ENCODE data around the gene SLC9B2.

SLC9B2 gene

GRCh38 chr4:103118166-103118565, 41.6 kb upstream of the SLC9B2 start:
- H3K36me3 ChIP-seq (ENCODE audit: insufficient read depth, low read length): peaks cover 71% of the 10 kb centered on the region
- H3K9ac ChIP-seq (ENCODE audit: low read depth, low read length): no peak overlapping the region
- no peaks in the 10 kb centered on the region for H3K79me2 ChIP-seq (ENCODE audit: insufficient read depth, low read length)
- no peaks in the 10 kb centered on the region for H3K9me3 ChIP-seq (ENCODE audit: insufficient read depth, low read length, severe bottlenecking)
- no peaks in the 10 kb centered on the region for H3K27me3 ChIP-seq (ENCODE audit: insufficient read depth, low read length, poor library complexity)
- no peak for ATAC-seq (ENCODE audit: insufficient read depth, low read depth)
- H2AFZ ChIP-seq (ENCODE audit: low read depth, low read length): no peak overlapping the region
- H3K4me3 ChIP-seq (ENCODE audit: low read depth in 1 of 2, low read length in 2 of 2): no peak overlapping the region
- H3K4me2 ChIP-seq (ENCODE audit: insufficient read depth, low read length): no peak overlapping the region
- H4K20me1 ChIP-seq (ENCODE audit: insufficient read depth, low read length): no peaks in the 10 kb centered on the region
- H3K4me1 ChIP-seq (ENCODE audit: insufficient read depth, low read length): no peaks in the 10 kb centered on the region
- no peak for DNase-seq
- no peak for TF ChIP-seq EZH2 (IDR thresholded peaks at IDR 0.05; ENCODE audit: borderline replicate concordance, low read depth, low read length, severe bottlenecking)
- no peak overlapping the region for H3K27ac ChIP-seq (ENCODE audit: low read length)

GRCh38 chr4:103111598-103111997, 35.0 kb upstream of the SLC9B2 start:
- Histone ChIP-seq H3K4me2 (ENCODE audit: insufficient read depth, low read length) (no peak overlapping the region), H3K4me1 (ENCODE audit: insufficient read depth, low read length) (no peaks in the 10 kb centered on the region), H3K27ac (ENCODE audit: low read length) (no peak overlapping the region), H3K9ac (ENCODE audit: low read depth, low read length) (no peak overlapping the region), H3K27me3 (ENCODE audit: insufficient read depth, low read length, poor library complexity) (no peaks in the 10 kb centered on the region), H2AFZ (ENCODE audit: low read depth, low read length) (no peak overlapping the region), H3K9me3 (ENCODE audit: insufficient read depth, low read length, severe bottlenecking) (no peaks in the 10 kb centered on the region), H3K79me2 (ENCODE audit: insufficient read depth, low read length) (no peaks in the 10 kb centered on the region), H3K36me3 (ENCODE audit: insufficient read depth, low read length) (peaks cover 70% of the 10 kb centered on the region), H3K4me3 (ENCODE audit: low read depth in 1 of 2, low read length in 2 of 2) (no peak overlapping the region), H4K20me1 (ENCODE audit: insufficient read depth, low read length) (no peaks in the 10 kb centered on the region)
- no peak for ATAC-seq (ENCODE audit: insufficient read depth, low read depth)
- DNase-seq: no peak
- TF ChIP-seq EZH2 (IDR thresholded peaks at IDR 0.05; ENCODE audit: borderline replicate concordance, low read depth, low read length, severe bottlenecking): no peak
- no peak for TF ChIP-seq CTCF (IDR thresholded peaks at IDR 0.05; ENCODE audit: borderline replicate concordance, extremely low read depth, low read length, poor library complexity, severe bottlenecking)

GRCh38 chr4:103108542-103108941, 32.0 kb upstream of the SLC9B2 start:
- TF ChIP-seq CTCF (IDR thresholded peaks at IDR 0.05; ENCODE audit: borderline replicate concordance, extremely low read depth, low read length, poor library complexity, severe bottlenecking): no peak
- no peak for TF ChIP-seq EZH2 (IDR thresholded peaks at IDR 0.05; ENCODE audit: borderline replicate concordance, low read depth, low read length, severe bottlenecking)
- Histone ChIP-seq H4K20me1 (ENCODE audit: insufficient read depth, low read length) (no peaks in the 10 kb centered on the region), H3K4me3 (ENCODE audit: low read depth in 1 of 2, low read length in 2 of 2) (no peak overlapping the region), H2AFZ (ENCODE audit: low read depth, low read length) (no peak overlapping the region), H3K9ac (ENCODE audit: low read depth, low read length) (no peak overlapping the region), H3K79me2 (ENCODE audit: insufficient read depth, low read length) (no peaks in the 10 kb centered on the region), H3K36me3 (ENCODE audit: insufficient read depth, low read length) (peaks cover 56% of the 10 kb centered on the region), H3K4me2 (ENCODE audit: insufficient read depth, low read length) (no peak overlapping the region), H3K4me1 (ENCODE audit: insufficient read depth, low read length) (no peaks in the 10 kb centered on the region), H3K27me3 (ENCODE audit: insufficient read depth, low read length, poor library complexity) (no peaks in the 10 kb centered on the region), H3K9me3 (ENCODE audit: insufficient read depth, low read length, severe bottlenecking) (no peaks in the 10 kb centered on the region), H3K27ac (ENCODE audit: low read length) (no peak overlapping the region)
- ATAC-seq (ENCODE audit: insufficient read depth, low read depth) (no peak), DNase-seq (no peak)

GRCh38 chr4:103105558-103106356, 29.2 kb upstream of the SLC9B2 start:
- H3K4me2 ChIP-seq (ENCODE audit: insufficient read depth, low read length): no peak overlapping the region
- H3K9me3 ChIP-seq (ENCODE audit: insufficient read depth, low read length, severe bottlenecking): no peaks in the 10 kb centered on the region
- TF ChIP-seq EZH2 (IDR thresholded peaks at IDR 0.05; ENCODE audit: borderline replicate concordance, low read depth, low read length, severe bottlenecking) (no peak), CTCF (IDR thresholded peaks at IDR 0.05; ENCODE audit: borderline replicate concordance, extremely low read depth, low read length, poor library complexity, severe bottlenecking) (no peak)
- no peak overlapping the region for H3K27ac ChIP-seq (ENCODE audit: low read length)
- H3K4me1 ChIP-seq (ENCODE audit: insufficient read depth, low read length): no peaks in the 10 kb centered on the region
- no peak overlapping the region for H3K9ac ChIP-seq (ENCODE audit: low read depth, low read length)
- H3K27me3 ChIP-seq (ENCODE audit: insufficient read depth, low read length, poor library complexity): no peaks in the 10 kb centered on the region
- DNase-seq (no peak), ATAC-seq (ENCODE audit: insufficient read depth, low read depth) (no peak)
- no peaks in the 10 kb centered on the region for H4K20me1 ChIP-seq (ENCODE audit: insufficient read depth, low read length)
- H3K4me3 ChIP-seq (ENCODE audit: low read depth in 1 of 2, low read length in 2 of 2): no peak overlapping the region
- H3K79me2 ChIP-seq (ENCODE audit: insufficient read depth, low read length): no peaks in the 10 kb centered on the region
- peaks cover 44% of the 10 kb centered on the region for H3K36me3 ChIP-seq (ENCODE audit: insufficient read depth, low read length)
- no peak overlapping the region for H2AFZ ChIP-seq (ENCODE audit: low read depth, low read length)

All from DND-41 (cell line).